DND-41 (cell line): Measurements from ENCODE around the gene ZBED6.
A peak's percentile ranks its signal among the peaks of the same experiment; 100 is the strongest.

Experiments used
- CTCF ChIP-seq: IDR thresholded peaks from 2 replicates; pipeline ENCODE4 v1.5.1; 2012; ENCODE audit warnings: borderline replicate concordance, low read length, moderate library complexity, mild to moderate bottlenecking; ENCODE audit not compliant: poor library complexity, severe bottlenecking; ENCODE audit errors: extremely low read depth
- EZH2 ChIP-seq: IDR thresholded peaks from 3 replicates; pipeline ENCODE4 v1.6.1; 2012; ENCODE audit warnings: borderline replicate concordance, low read depth, mild to moderate bottlenecking, moderate library complexity, low read length, inconsistent platforms; ENCODE audit not compliant: severe bottlenecking

GRCh38 chr1:203776636-203777035 is 18.8 kb upstream of the ZBED6 start:
- peak; percentile 36 for TF ChIP-seq CTCF
- TF ChIP-seq EZH2 = no peak
